ENCODE results near the gene NHEJ1.

GRCh38 chr2:219041252-219041651, 119.4 kb downstream of the NHEJ1 start, which contains the start of gene CFAP65:
- TF ChIP-seq CTCF (IDR thresholded peaks at IDR 0.05) (no peak), POLR2A (IDR thresholded peaks at IDR 0.05) (no peak)

All from heart left ventricle (tissue), 13 donors.